Activated T-cell treated with anti-CD3 and anti-CD28 coated beads, Interleukin-2, amount 50 U/mL, for 48 hours (primary cell): ENCODE results near the gene SLC10A7.
"Not testable (repeated sequence)": the region's sequence is repeated elsewhere in the genome, so short reads cannot be mapped to it uniquely, and the experiment has no call there.

Experiments
- DNase-seq, 2 experiments: peaks; one replicate each; pipeline ENCODE4 v3.0.0-alpha.2; 2020

Gene SLC10A7

GRCh38 chr4:146436423-146437162, 85.1 kb downstream of the SLC10A7 start:
- DNase-seq = no peak

- DNase-seq = no peak
Observed at GRCh38 chr4:146435962-146436361, 85.8 kb downstream of the SLC10A7 start.

GRCh38 chr4:146432065-146432464, 89.7 kb downstream of the SLC10A7 start:
- no peak for DNase-seq

GRCh38 chr4:146428298-146428697, 93.4 kb downstream of the SLC10A7 start:
- DNase-seq = no peak

GRCh38 chr4:146417822-146418221, 103.9 kb downstream of the SLC10A7 start:
- DNase-seq = no peak

- DNase-seq = no peak
Observed at GRCh38 chr4:146415829-146416228, 105.9 kb downstream of the SLC10A7 start.

GRCh38 chr4:146407669-146408084, 114.1 kb downstream of the SLC10A7 start:
- no peak for DNase-seq

GRCh38 chr4:146407257-146407656, 114.5 kb downstream of the SLC10A7 start:
- DNase-seq = no peak

- DNase-seq = no peak
Observed at GRCh38 chr4:146401274-146401673, 120.5 kb downstream of the SLC10A7 start.

GRCh38 chr4:146398896-146399445, 122.8 kb downstream of the SLC10A7 start:
- DNase-seq = no peak

- no peak for DNase-seq
Observed at GRCh38 chr4:146398404-146398803, 123.3 kb downstream of the SLC10A7 start.

- DNase-seq = no peak
Observed at GRCh38 chr4:146389561-146389960, 132.2 kb downstream of the SLC10A7 start.

- no peak for DNase-seq
Observed at GRCh38 chr4:146382194-146382593, 139.5 kb downstream of the SLC10A7 start.

GRCh38 chr4:146381263-146381872, 140.4 kb downstream of the SLC10A7 start:
- DNase-seq = no peak

GRCh38 chr4:146379744-146380143, 142.0 kb downstream of the SLC10A7 start:
- DNase-seq = no peak

- DNase-seq = no peak
Observed at GRCh38 chr4:146371812-146372211, 149.9 kb downstream of the SLC10A7 start.

- no peak for DNase-seq
Observed at GRCh38 chr4:146370841-146371240, 150.9 kb downstream of the SLC10A7 start.

GRCh38 chr4:146369446-146369845, 152.3 kb downstream of the SLC10A7 start:
- no peak for DNase-seq

GRCh38 chr4:146368209-146368608, 153.5 kb downstream of the SLC10A7 start:
- DNase-seq = no peak

- DNase-seq = no peak
Observed at GRCh38 chr4:146367347-146367746, 154.4 kb downstream of the SLC10A7 start.

- no peak for DNase-seq
Observed at GRCh38 chr4:146359771-146360170, 162.0 kb downstream of the SLC10A7 start.

- DNase-seq = not testable (repeated sequence)
Observed at GRCh38 chr4:146350114-146350513, 171.6 kb downstream of the SLC10A7 start.

GRCh38 chr4:146349306-146349705, 172.4 kb downstream of the SLC10A7 start:
- no peak for DNase-seq

- DNase-seq = no peak
Observed at GRCh38 chr4:146347822-146348221, 173.9 kb downstream of the SLC10A7 start.
